GM12891 (cell line): ENCODE measurements around the gene RGL1.

Experiments used
- POLR2A ChIP-seq: IDR thresholded peaks from 2 replicates; pipeline ENCODE4 v1.6.1; 2011; ENCODE audit warnings: low read depth, low read length, control low read depth
- POLR2AphosphoS5 ChIP-seq: IDR thresholded peaks from 2 replicates; pipeline ENCODE4 v1.6.1; 2011; ENCODE audit warnings: low read depth, low read length, control low read depth
- POU2F2 ChIP-seq: IDR thresholded peaks from 2 replicates; pipeline ENCODE4 v1.6.1; 2011; ENCODE audit warnings: low read depth, mild to moderate bottlenecking, control low read depth, low read length, moderate library complexity
- SPI1 ChIP-seq: IDR thresholded peaks from 2 replicates; pipeline ENCODE4 v1.6.1; 2011; ENCODE audit warnings: low read depth, low read length, control low read depth
- TAF1 ChIP-seq: IDR thresholded peaks from 2 replicates; pipeline ENCODE4 v1.6.1; 2011; ENCODE audit warnings: low read depth, low read length, control low read depth

- no peak for TF ChIP-seq POLR2AphosphoS5
- TF ChIP-seq POLR2A: no peak
- TF ChIP-seq TAF1: no peak
- no peak for TF ChIP-seq POU2F2
- no peak for TF ChIP-seq SPI1
Observed at GRCh38 chr1:183869664-183870063, 64.7 kb downstream of the RGL1 start.
